ENCODE results near the gene RBMY1J. TPM values are rescaled to one million over a fixed set of nuclear protein-coding genes. Genes with fewer than 3 reads are reported as not detected.
"Not testable (repeated sequence)": the region's sequence is repeated elsewhere in the genome, so short reads cannot be mapped to it uniquely, and the experiment has no call there.

Gene RBMY1J
- not detected in 2 replicates for polyA plus RNA-seq (2012; rRNA removed)
- polyA plus RNA-seq (2012; cell fraction: cytosol; rRNA removed) = not detected in 2 replicates
- not detected in 2 replicates for polyA plus RNA-seq (2012; cell fraction: nucleus; rRNA removed)

DNA sequence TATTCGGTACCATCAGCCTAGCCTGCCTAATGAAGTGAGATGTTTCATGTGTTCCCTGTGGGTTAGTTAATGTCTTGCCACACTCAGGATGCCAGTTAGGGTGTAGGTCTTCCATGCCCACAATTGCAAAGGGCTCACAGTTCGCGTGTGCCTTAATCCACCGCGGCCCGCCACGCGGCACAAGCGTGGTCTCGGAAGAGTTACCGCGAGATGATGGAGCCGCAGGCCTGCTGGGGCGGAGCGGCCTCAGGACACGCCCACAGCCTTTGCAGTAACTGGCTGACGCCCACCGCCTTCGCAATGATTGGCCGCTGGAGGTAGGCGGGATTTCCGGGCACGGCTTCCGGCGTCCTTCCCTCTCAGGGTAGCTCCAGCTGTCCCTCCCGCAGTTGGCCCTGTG, at the start of gene RBMY1J:
TSS of gene RBMY1J (plus strand) at position 301 of the 400 bp plus-strand sequence. CDS start 2,038 bp downstream, outside the sequence.
- H3K9me3 ChIP-seq; H3K27ac ChIP-seq (ENCODE audit: low read depth in 2 of 2, low read length in 1 of 2); DNase-seq; H3K4me2 ChIP-seq; H3K9ac ChIP-seq; CTCF ChIA-PET; H3F3A ChIP-seq (replicated peaks; ENCODE audit: insufficient read depth); H3K4me1 ChIP-seq (ENCODE audit: control insufficient read depth in 1 of 2, insufficient read depth in 2 of 2, low read depth in 1 of 2, low read length in 1 of 2); H3K9me2 ChIP-seq; H3K36me3 ChIP-seq (replicated peaks in 1 of 2; ENCODE audit: control insufficient read depth in 1 of 2, insufficient read depth in 2 of 2, low read length in 1 of 2); H2AFZ ChIP-seq (ENCODE audit: low read depth); H3K27me3 ChIP-seq (ENCODE audit: insufficient read depth); H3K79me2 ChIP-seq (ENCODE audit: insufficient read depth); POLR2A ChIA-PET; H3K4me3 ChIP-seq (ENCODE audit: low read depth in 2 of 2, low read length in 1 of 2); H4K20me1 ChIP-seq (ENCODE audit: insufficient read depth): not testable (repeated sequence)
- WGBS (ENCODE audit: low lambda C conversion rate) = no CpG with 5 or more reads among the region's 26 CpGs

DNA sequence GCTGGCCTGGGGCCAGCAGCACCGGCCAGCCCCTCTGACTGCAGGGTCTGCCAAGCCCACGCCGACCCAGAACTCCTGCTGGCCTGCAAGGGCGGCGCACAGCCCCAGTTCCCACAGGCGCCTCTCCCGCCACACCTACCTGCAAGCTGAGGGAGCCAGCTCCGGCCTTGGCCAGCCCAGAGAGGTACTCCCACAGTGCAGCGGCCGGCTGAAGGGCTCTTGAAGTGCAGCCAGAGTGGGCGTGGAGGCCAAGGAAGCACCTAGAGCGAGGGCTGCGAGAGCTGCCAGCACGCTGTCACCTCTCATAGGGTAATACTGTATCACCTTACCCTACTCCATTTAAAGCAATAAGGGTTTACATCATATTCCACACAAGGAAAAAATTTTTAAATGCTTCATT, 35.8 kb upstream of the RBMY1J start:
- no peak overlapping the region for H3K9ac ChIP-seq
- H3K4me1 ChIP-seq (ENCODE audit: control insufficient read depth in 1 of 2, insufficient read depth in 2 of 2, low read depth in 1 of 2, low read length in 1 of 2) = no peaks in the 10 kb centered on the region
- no peaks in the 10 kb centered on the region for H4K20me1 ChIP-seq (ENCODE audit: insufficient read depth)
- CTCF ChIA-PET = no interaction called here
- H3K27ac ChIP-seq (ENCODE audit: low read depth in 2 of 2, low read length in 1 of 2) = no peak overlapping the region
- no peaks in the 10 kb centered on the region for H3K9me2 ChIP-seq
- H2AFZ ChIP-seq (ENCODE audit: low read depth) = no peak overlapping the region
- no peaks in the 10 kb centered on the region for H3K9me3 ChIP-seq
- H3K4me2 ChIP-seq = no peak overlapping the region
- no peaks in the 10 kb centered on the region for H3K27me3 ChIP-seq (ENCODE audit: insufficient read depth)
- DNase-seq = no peak
- no peaks in the 10 kb centered on the region for H3K79me2 ChIP-seq (ENCODE audit: insufficient read depth)
- TF ChIP-seq TEAD4 (IDR thresholded peaks at IDR 0.05; ENCODE audit: borderline replicate concordance, insufficient read depth) (no peak), SMC3 (IDR thresholded peaks at IDR 0.05; ENCODE audit: low read depth, low read length) (no peak), NRF1 (IDR thresholded peaks at IDR 0.05; ENCODE audit: low read depth, low read length) (no peak), MAX (IDR thresholded peaks at IDR 0.05; ENCODE audit: low read depth) (no peak), GABPA (IDR thresholded peaks at IDR 0.05; ENCODE audit: low read depth) (no peak), YY1 (IDR thresholded peaks at IDR 0.05; ENCODE audit: low read depth) (no peak), FOSL2 (IDR thresholded peaks at IDR 0.05; ENCODE audit: borderline replicate concordance, low read depth) (no peak), IRF3 (IDR thresholded peaks at IDR 0.05; ENCODE audit: low read depth, low read length) (no peak), JUND (IDR thresholded peaks at IDR 0.05) (no peak), RFX5 (IDR thresholded peaks at IDR 0.05; ENCODE audit: low read length) (no peak), MXI1 (IDR thresholded peaks at IDR 0.05; ENCODE audit: low read depth, low read length) (no peak), TAF1 (IDR thresholded peaks at IDR 0.05; ENCODE audit: borderline replicate concordance, low read depth, low read length) (no peak), RAD21 (IDR thresholded peaks at IDR 0.05; ENCODE audit: low read length) (no peak), POLR2AphosphoS5 (IDR thresholded peaks at IDR 0.05; ENCODE audit: low read depth, low read length) (no peak)
- TF ChIP-seq, protein P1, sequence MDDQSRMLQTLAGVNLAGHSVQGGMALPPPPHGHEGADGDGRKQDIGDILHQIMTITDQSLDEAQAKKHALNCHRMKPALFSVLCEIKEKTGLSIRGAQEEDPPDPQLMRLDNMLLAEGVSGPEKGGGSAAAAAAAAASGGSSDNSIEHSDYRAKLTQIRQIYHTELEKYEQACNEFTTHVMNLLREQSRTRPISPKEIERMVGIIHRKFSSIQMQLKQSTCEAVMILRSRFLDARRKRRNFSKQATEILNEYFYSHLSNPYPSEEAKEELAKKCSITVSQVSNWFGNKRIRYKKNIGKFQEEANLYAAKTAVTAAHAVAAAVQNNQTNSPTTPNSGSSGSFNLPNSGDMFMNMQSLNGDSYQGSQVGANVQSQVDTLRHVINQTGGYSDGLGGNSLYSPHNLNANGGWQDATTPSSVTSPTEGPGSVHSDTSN (IDR thresholded peaks at IDR 0.05) = no peak
- TF ChIP-seq, protein P2, sequence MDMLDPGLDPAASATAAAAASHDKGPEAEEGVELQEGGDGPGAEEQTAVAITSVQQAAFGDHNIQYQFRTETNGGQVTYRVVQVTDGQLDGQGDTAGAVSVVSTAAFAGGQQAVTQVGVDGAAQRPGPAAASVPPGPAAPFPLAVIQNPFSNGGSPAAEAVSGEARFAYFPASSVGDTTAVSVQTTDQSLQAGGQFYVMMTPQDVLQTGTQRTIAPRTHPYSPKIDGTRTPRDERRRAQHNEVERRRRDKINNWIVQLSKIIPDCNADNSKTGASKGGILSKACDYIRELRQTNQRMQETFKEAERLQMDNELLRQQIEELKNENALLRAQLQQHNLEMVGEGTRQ (IDR thresholded peaks at IDR 0.05; ENCODE audit: borderline replicate concordance, low read depth, low read length) = no peak
- TF ChIP-seq, protein P3, sequence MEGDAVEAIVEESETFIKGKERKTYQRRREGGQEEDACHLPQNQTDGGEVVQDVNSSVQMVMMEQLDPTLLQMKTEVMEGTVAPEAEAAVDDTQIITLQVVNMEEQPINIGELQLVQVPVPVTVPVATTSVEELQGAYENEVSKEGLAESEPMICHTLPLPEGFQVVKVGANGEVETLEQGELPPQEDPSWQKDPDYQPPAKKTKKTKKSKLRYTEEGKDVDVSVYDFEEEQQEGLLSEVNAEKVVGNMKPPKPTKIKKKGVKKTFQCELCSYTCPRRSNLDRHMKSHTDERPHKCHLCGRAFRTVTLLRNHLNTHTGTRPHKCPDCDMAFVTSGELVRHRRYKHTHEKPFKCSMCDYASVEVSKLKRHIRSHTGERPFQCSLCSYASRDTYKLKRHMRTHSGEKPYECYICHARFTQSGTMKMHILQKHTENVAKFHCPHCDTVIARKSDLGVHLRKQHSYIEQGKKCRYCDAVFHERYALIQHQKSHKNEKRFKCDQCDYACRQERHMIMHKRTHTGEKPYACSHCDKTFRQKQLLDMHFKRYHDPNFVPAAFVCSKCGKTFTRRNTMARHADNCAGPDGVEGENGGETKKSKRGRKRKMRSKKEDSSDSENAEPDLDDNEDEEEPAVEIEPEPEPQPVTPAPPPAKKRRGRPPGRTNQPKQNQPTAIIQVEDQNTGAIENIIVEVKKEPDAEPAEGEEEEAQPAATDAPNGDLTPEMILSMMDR (IDR thresholded peaks at IDR 0.05) = no peak
- no peaks in the 10 kb centered on the region for H3K36me3 ChIP-seq (replicated peaks in 1 of 2; ENCODE audit: control insufficient read depth in 1 of 2, insufficient read depth in 2 of 2, low read length in 1 of 2)
- H3F3A ChIP-seq (replicated peaks; ENCODE audit: insufficient read depth) = no peaks in the 10 kb centered on the region
- WGBS (ENCODE audit: low lambda C conversion rate) = no CpG with 5 or more reads among the region's 14 CpGs
- H3K4me3 ChIP-seq (ENCODE audit: low read depth in 2 of 2, low read length in 1 of 2) = no peak overlapping the region
- POLR2A ChIA-PET = no interaction called here
